ENCODE data around the gene GSK3B. TPM values are rescaled to one million over a fixed set of nuclear protein-coding genes. Genes with fewer than 3 reads are reported as not detected.

Gene GSK3B
- total RNA-seq, 8 experiments from 2014 or later: 25.5 to 72.2 (median 55.4) TPM

DNA sequence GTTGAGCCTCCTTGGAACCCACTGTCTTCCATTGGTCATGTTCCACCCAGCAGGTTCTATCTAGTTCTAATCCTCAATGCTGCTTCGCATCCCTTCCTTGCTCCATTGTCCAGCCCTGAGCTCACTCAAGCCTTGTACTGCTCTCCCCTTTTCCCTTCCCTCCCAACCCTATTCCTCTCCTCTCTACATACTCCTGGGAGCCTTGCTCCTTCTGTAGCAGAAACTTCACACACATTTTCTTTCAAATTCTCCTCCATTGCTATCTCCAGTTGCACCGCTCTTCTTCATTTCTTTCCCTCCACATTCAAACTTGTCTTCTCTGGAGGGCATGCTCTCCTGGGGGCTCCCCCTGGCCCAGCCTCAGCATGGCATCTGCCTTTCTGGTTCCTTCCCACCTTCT is 297.9 kb downstream of the GSK3B start:
- 83 to 100% (median 100%) methylated on average over 1 to 2 of the region's 2 CpGs; no CpG with 5 or more reads in 1 of the 10 experiments for WGBS, 10 experiments
- H3K4me3 ChIP-seq: no peak overlapping the region
- no peak for ATAC-seq (replicated peaks in 6 of 8)

DNA sequence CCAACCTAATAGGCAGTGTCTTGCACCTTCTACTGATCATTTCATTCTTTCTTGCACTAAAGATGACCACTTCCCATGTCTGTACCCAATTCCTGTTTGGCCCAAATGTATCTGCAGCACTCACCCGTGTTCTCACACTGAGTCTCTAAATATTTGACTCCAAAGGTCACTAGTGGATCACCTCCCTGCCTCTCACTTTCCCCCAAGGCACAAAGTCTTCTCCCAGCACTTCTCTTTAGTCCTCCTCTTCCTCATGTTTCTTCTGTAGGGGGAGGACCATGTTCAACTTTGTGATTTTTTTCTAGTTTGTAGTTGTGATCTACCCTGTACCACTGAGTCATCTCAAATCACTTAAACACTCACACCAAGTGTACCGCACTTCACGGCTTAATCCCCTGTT is 298.4 kb downstream of the GSK3B start:
- in situ Hi-C loops (cut with MboI; ENCODE audit: low pct_unique_long_range_greater_than_20kb in 2 of 9, low sequenced_read_pairs in 9 of 9, unreplicated experiment in 9 of 9): no loop called here
- ATAC-seq (replicated peaks in 6 of 8): no peak
- peaks cover 8 to 9% of the 10 kb centered on the region in 2 donors for H3K4me1 ChIP-seq (replicated peaks in 1 of 2)
- H3K27ac ChIP-seq: no peak overlapping the region
- no peak overlapping the region for H3K4me3 ChIP-seq
- 0 to 100% (median 84%) methylated on average over 1 to 3 of the region's 3 CpGs for WGBS, 10 experiments

More for the DNA sequence above, 297.9 kb downstream of the GSK3B start:
- Histone ChIP-seq H3K27ac (no peak overlapping the region), H3K4me1 (replicated peaks in 1 of 2) (peaks cover 8 to 9% of the 10 kb centered on the region in 2 donors)
- in situ Hi-C loops (cut with MboI; ENCODE audit: low pct_unique_long_range_greater_than_20kb in 2 of 9, low sequenced_read_pairs in 9 of 9, unreplicated experiment in 9 of 9): no loop called here

DNA sequence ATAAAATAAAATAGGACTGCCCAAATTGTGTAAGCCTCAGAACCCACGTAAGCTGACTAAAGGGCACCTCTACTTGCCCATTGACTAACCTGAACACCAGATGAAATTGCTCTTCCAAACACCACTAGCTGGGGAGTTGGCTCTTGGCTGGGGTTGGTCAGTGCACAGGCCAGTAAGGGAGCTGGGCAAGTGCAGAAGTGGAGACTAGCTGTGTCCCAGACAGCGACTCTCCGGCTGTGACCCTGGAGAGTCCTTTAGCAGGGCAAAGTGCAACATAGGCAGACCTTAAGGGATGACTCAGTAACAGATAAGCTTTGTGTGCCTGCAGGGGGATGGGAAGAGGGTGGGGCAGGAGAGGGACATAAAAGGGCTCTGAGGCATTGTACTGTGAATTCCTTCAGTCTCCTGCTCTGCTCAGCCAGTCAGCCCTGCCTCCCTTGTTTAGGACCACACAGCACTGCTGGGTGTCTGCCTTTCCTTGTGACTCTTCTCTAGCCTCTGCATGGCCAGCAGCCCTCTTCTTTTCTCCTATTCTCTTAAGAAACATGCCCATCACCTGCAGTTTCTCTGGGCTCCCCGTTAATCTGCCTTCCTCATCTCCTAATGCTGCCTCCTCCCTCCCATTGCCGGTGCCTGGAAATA is 299.2 kb downstream of the GSK3B start:
- 0 to 56% (median 43%) methylated on average over 1 to 5 of the region's 5 CpGs for WGBS, 10 experiments
- peaks cover 8 to 9% of the 10 kb centered on the region in 2 donors for H3K4me1 ChIP-seq (replicated peaks in 1 of 2)
- no peak overlapping the region for H3K4me3 ChIP-seq
- in situ Hi-C loops (cut with MboI; ENCODE audit: low pct_unique_long_range_greater_than_20kb in 2 of 9, low sequenced_read_pairs in 9 of 9, unreplicated experiment in 9 of 9): no loop called here
- no peak overlapping the region for H3K27ac ChIP-seq
- ATAC-seq (replicated peaks in 6 of 8): peak; percentile 36 to 98 (median 95)

DNA sequence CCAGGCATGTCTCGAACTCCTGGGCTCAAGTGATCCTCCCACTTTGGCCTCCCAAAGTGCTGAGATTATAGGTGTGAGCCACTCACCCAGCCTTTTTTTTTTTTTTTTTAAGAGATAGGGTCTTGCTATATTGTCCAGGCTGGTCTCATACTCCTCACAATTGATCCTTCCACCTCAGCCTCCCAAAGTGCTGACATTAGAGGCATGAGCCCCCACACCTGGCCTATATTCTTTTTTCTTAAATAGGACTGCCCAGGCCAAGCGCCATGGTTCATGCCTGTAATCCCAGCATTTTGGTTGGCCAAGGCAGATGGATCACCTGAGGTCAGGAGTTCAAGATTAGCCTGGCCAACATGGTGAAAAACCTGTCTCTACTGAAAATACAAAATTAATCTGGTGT is 299.8 kb downstream of the GSK3B start:
- peaks cover 8 to 9% of the 10 kb centered on the region in 2 donors for H3K4me1 ChIP-seq (replicated peaks in 1 of 2)
- in situ Hi-C loops (cut with MboI; ENCODE audit: low pct_unique_long_range_greater_than_20kb in 2 of 9, low sequenced_read_pairs in 9 of 9, unreplicated experiment in 9 of 9): no loop called here
- no peak overlapping the region for H3K27ac ChIP-seq
- 43 to 100% (median 100%) methylated on average over 1 to 2 of the region's 2 CpGs; no CpG with 5 or more reads in 4 of the 10 experiments for WGBS, 10 experiments
- no peak overlapping the region for H3K4me3 ChIP-seq
- no peak for ATAC-seq (replicated peaks in 6 of 8)

DNA sequence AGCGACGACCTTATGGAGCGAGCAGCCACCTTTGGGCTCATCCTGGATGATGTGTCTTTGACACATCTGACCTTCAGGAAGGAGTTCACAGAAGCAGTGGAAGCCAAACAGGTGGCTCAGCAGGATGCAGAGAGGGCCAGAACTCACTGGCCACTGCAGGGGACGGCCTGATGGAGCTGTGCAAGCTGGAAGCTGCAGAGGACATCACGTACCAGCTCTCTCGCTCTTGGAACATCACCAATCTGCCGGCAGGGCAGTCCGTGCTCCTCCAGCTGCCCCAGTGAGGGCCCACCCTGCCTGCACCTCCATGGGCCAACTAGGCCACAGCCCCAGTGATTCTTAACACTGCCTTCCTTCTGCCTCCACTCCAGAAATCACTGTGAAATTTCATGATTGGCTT is 302.0 kb downstream of the GSK3B start:
- WGBS, 10 experiments: 58 to 100% (median 86%) methylated on average over 1 to 4 of the region's 8 CpGs; no CpG with 5 or more reads in 6 of the 10 experiments
- no peak for ATAC-seq (replicated peaks in 6 of 8)
- H3K4me1 ChIP-seq (replicated peaks in 1 of 2): peaks cover 8 to 9% of the 10 kb centered on the region in 2 donors

DNA sequence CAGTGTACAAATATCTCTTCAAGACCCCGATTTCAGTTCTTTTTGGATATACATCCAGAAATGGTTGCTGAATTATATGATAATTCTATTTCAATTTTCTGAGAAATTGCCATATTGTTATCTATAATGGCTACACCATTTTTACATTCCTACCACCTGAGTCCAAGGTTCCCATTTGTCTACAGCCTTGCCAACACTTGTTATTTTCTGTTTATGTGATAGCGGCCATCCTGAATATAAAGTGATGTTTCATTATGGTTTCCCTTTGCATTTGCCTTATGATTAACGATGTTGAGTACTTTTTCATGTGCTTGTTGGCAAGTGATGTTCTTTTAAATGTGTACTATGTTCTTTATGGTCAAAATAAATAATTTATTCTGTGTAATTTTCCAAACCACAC is 303.9 kb downstream of the GSK3B start:
- in situ Hi-C loops (cut with MboI; ENCODE audit: low pct_unique_long_range_greater_than_20kb in 2 of 9, low sequenced_read_pairs in 9 of 9, unreplicated experiment in 9 of 9): no loop called here
- ATAC-seq (replicated peaks in 6 of 8): no peak
- Histone ChIP-seq H3K4me3 (no peak overlapping the region), H3K27ac (no peak overlapping the region), H3K4me1 (replicated peaks in 1 of 2) (peaks cover 4 to 6% of the 10 kb centered on the region in 2 donors)
- WGBS, 10 experiments: 55 to 87% (median 71%) methylated on average over 1 to 3 of the region's 3 CpGs

More for the DNA sequence above, 302.0 kb downstream of the GSK3B start:
- Histone ChIP-seq H3K27ac (no peak overlapping the region), H3K4me3 (no peak overlapping the region)
- in situ Hi-C loops (cut with MboI; ENCODE audit: low pct_unique_long_range_greater_than_20kb in 2 of 9, low sequenced_read_pairs in 9 of 9, unreplicated experiment in 9 of 9): no loop called here

DNA sequence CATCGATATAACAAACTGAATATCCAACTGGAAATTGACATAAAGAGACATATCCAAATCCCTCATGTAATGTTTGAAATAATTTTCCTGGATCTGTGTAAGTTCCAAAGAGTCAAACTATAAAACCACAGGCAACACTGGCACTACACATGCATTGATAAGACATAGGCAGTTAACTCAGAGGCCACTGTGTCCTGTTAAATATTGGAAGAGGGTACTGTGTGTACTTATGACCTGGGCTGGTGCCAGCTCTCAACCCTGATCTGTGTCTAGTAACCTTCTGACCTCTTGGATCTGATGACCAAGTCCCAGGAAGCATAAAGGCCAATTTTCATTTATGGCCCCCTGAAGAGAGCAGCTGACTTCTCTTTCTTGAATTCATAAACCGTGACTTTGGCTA is 307.8 kb downstream of the GSK3B start:
- Histone ChIP-seq H3K4me1 (replicated peaks in 1 of 2) (no peaks in the 10 kb centered on the region), H3K27ac (no peak overlapping the region), H3K4me3 (no peak overlapping the region)
- whole genome bisulfite sequencing, 10 experiments: 40 to 100% (median 93%) methylated on average over 1 to 2 of the region's 2 CpGs; no CpG with 5 or more reads in 2 of the 10 experiments
- in situ Hi-C loops (cut with MboI; ENCODE audit: low pct_unique_long_range_greater_than_20kb in 2 of 9, low sequenced_read_pairs in 9 of 9, unreplicated experiment in 9 of 9): no loop called here
- no peak for ATAC-seq (replicated peaks in 6 of 8)

DNA sequence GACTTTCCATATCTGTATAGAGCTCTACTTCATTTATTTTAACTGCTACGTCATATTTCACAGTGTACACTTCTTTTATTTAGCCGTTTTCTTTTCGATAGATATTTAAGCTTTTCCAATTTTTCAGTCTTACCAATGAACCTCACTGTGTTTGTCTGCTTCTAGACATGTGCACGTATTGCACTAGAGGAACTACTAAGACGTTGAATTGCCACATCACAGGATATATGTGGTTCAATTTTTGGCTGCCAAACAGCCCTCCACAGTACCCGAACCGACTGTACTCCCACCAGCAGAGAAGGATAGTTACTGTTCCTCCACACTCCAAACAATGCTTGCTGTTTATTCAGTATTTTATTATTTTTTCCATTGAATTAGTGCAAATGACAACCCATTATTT is 310.4 kb downstream of the GSK3B start:
- H3K4me1 ChIP-seq (replicated peaks in 1 of 2): no peaks in the 10 kb centered on the region
- 46 to 92% (median 71%) methylated on average over 5 to 7 of the region's 7 CpGs for WGBS, 10 experiments
- H3K4me3 ChIP-seq: no peak overlapping the region
- H3K27ac ChIP-seq: no peak overlapping the region
- in situ Hi-C loops (cut with MboI; ENCODE audit: low pct_unique_long_range_greater_than_20kb in 2 of 9, low sequenced_read_pairs in 9 of 9, unreplicated experiment in 9 of 9): no loop called here
- ATAC-seq (replicated peaks in 6 of 8): no peak

DNA sequence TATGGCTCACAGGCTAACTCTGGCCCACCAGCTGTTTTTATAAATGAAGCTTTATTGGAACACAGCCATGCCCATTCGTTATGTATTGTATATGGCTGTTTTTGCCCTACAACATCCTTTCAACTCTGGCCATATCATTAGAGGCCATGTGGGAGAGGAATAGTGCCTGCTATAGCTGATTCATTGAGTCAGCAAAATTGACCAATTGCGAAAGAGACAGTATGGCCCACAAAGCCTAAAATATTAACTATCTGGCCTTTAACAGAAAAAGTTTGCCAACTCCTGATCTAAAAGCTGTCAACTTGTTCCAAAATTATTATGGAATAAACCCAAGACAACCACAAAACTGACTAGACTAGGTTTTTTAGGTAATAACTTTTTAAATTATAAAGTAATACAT is 311.0 kb downstream of the GSK3B start:
- in situ Hi-C loops (cut with MboI; ENCODE audit: low pct_unique_long_range_greater_than_20kb in 2 of 9, low sequenced_read_pairs in 9 of 9, unreplicated experiment in 9 of 9): no loop called here

DNA sequence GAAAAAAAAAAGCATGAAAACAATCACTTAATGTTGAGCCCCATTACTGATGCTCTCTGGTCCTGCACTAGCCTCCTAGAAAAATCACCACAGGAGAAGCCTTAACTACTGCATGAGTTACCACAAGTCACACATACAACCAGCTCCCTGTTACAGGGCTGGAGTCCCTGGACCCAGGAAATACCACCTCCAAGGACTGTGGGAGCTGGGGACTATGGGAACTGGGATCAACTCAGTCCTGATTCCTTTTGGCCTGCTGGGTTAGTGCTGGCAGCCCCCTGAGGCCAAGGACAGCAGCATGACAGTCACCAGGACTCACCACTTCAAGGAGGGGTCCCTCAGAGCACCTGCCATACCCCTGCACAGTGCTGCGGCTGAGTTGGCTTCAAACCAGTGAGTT is 311.8 kb downstream of the GSK3B start:
- in situ Hi-C loops (cut with MboI; ENCODE audit: low pct_unique_long_range_greater_than_20kb in 2 of 9, low sequenced_read_pairs in 9 of 9, unreplicated experiment in 9 of 9): no loop called here
- no peak overlapping the region for H3K4me3 ChIP-seq
- no peak overlapping the region for H3K27ac ChIP-seq
- WGBS, 10 experiments: 67 to 100% methylated on average over 1 of the region's 1 CpG; no CpG with 5 or more reads in 8 of the 10 experiments
- no peaks in the 10 kb centered on the region for H3K4me1 ChIP-seq (replicated peaks in 1 of 2)
- no peak for ATAC-seq (replicated peaks in 6 of 8)

More for the DNA sequence above, 311.0 kb downstream of the GSK3B start:
- WGBS, 10 experiments: 40 to 100% (median 74%) methylated on average over 1 to 2 of the region's 2 CpGs; no CpG with 5 or more reads in 4 of the 10 experiments
- Histone ChIP-seq H3K27ac (no peak overlapping the region), H3K4me3 (no peak overlapping the region), H3K4me1 (replicated peaks in 1 of 2) (no peaks in the 10 kb centered on the region)
- no peak for ATAC-seq (replicated peaks in 6 of 8)

DNA sequence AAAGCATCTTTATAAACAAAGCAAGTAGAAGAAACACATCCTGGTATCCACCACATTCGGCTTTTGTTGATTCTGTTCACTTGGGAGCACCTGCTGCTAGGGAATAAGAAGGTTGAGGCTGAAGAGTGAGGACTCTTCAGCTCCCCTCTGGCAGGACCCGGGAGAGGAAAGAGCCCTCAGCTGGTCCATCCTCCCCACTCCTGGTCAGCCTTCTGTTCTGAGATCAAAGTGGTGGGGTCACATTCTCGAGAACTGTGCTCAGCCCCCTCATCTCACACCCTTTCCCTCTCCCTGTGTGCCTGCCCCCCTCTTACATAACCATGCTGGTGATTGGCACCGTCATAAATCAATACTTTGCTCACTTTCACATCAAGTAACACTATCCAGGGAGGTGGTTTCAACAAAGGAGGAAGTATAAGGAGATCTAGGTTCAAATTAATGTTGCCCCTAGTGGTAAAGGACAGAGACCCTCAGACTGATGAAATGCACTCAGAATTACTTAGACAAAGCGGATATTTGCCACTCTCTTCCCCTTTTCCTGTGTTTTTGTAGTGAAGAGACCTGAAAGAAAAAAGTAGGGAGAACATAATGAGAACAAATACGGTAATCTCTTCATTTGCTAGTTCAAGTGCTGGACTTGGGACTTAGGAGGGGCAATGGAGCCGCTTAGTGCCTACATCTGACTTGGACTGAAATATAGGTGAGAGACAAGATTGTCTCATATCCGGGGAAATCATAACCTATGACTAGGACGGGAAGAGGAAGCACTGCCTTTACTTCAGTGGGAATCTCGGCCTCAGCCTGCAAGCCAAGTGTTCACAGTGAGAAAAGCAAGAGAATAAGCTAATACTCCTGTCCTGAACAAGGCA is 312.7 kb downstream of the GSK3B start, which contains the start of gene NR1I2:
Gene NR1I2 (plus strand): TSS at position 772 of the 869 bp plus-strand sequence.
- in situ Hi-C loops (cut with MboI; ENCODE audit: low pct_unique_long_range_greater_than_20kb in 2 of 9, low sequenced_read_pairs in 9 of 9, unreplicated experiment in 9 of 9): no loop called here
- ATAC-seq (replicated peaks in 6 of 8): no peak
- WGBS, 10 experiments: 40 to 100% (median 70%) methylated on average over 1 to 8 of the region's 10 CpGs; no CpG with 5 or more reads in 1 of the 10 experiments
- Histone ChIP-seq H3K4me1 (replicated peaks in 1 of 2) (no peaks in the 10 kb centered on the region), H3K4me3 (no peak within 1 kb of the TSS), H3K27ac (no peak within 1 kb of the TSS)

DNA sequence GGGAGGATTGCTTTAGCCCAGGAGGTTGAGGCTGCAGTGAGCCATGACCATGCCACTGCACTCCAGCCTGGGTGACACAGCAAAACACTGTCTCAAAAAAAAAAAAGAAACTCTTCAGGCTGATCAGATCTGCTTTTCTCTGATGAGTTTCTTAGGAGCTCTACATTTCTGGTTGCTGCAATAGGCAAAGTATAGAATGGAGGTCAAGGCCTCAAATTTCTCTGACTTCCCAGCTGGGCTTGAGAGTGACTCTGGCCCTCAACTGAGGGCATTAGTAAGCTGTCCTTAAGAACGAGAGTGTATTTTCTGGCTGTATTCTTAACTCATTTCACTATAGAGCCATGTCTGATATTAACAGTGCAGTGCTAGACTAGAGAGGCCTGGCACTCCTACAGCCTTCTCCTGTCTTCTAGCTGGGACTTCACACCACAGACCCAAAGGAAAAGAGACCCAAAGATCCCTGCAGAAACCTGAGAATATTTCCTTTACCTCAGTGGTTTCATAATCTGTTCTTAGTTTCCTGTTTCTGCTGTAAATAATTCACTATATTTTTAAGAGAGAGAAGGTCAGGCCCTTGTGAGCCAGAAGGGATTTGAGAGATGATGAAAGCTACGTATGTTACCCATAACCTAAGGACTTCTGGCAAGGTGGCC is 314.4 kb downstream of the GSK3B start:
- 49 to 100% (median 80%) methylated on average over 1 to 2 of the region's 2 CpGs; no CpG with 5 or more reads in 1 of the 10 experiments for WGBS, 10 experiments
- no peak overlapping the region for H3K4me3 ChIP-seq
- in situ Hi-C loops (cut with MboI; ENCODE audit: low pct_unique_long_range_greater_than_20kb in 2 of 9, low sequenced_read_pairs in 9 of 9, unreplicated experiment in 9 of 9): no loop called here
- H3K27ac ChIP-seq: no peak overlapping the region
- H3K4me1 ChIP-seq (replicated peaks in 1 of 2): no peaks in the 10 kb centered on the region
- no peak for ATAC-seq (replicated peaks in 6 of 8)

DNA sequence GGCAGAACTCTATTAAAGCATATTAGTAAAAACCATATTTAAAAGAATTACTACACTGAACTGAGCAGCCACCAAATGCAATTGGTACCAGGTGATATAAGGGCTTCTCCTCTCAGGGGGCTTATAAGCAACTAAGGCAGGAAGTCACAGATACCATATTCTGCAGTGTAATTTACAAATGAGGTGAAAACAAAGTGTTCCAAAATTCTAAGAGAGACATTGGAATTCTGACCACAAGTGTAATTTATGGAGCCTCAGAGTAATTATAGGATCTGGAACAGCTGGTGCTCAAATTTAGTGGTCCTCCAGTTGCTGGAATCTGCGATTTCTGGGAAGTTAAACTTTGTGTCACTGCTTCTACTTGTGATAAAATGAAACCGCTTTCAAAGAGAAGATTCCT is 315.4 kb downstream of the GSK3B start:
- H3K27ac ChIP-seq: no peak overlapping the region
- no peak overlapping the region for H3K4me3 ChIP-seq
- H3K4me1 ChIP-seq (replicated peaks in 1 of 2): no peaks in the 10 kb centered on the region
- WGBS, 10 experiments: 50 to 100% (median 80%) methylated on average over 1 to 2 of the region's 2 CpGs; no CpG with 5 or more reads in 1 of the 10 experiments
- in situ Hi-C loops (cut with MboI; ENCODE audit: low pct_unique_long_range_greater_than_20kb in 2 of 9, low sequenced_read_pairs in 9 of 9, unreplicated experiment in 9 of 9): no loop called here
- no peak for ATAC-seq (replicated peaks in 6 of 8)

Measured in motor neuron (in vitro differentiated cells).